GM12873 (cell line): ENCODE results near the gene FAM131C.

ENCODE experiments used
- CTCF ChIP-seq: IDR thresholded peaks from 2 replicates; pipeline ENCODE4 v1.5.1; 2012; ENCODE audit warnings: low read depth, mild to moderate bottlenecking, moderate library complexity, low read length, control low read depth; ENCODE audit not compliant: insufficient read depth; ENCODE audit errors: missing control alignments

FAM131C gene

GRCh38 chr1:16063226-16063829 is 10.1 kb downstream of the FAM131C start:
- no peak for TF ChIP-seq CTCF

GRCh38 chr1:16061266-16061665 is 12.2 kb downstream of the FAM131C start:
- no peak for TF ChIP-seq CTCF

GRCh38 chr1:16055613-16056520 is 17.6 kb downstream of the FAM131C start:
- peak; percentile 99 for TF ChIP-seq CTCF

- TF ChIP-seq CTCF = no peak
Measured at GRCh38 chr1:16054598-16055540, 18.6 kb downstream of the FAM131C start.

- TF ChIP-seq CTCF = no peak
Measured at GRCh38 chr1:16053781-16054502, 19.5 kb downstream of the FAM131C start.

- TF ChIP-seq CTCF = no peak
Measured at GRCh38 chr1:16051039-16051438, 22.4 kb downstream of the FAM131C start.
